Right lobe of liver (tissue), 4 donors: ENCODE measurements around the gene CYB561A3.

Experiments used
- CTCF ChIP-seq, 4 donors: fragments of 200-600 bp in 3 of 4; fragments of 450-650 bp in 1 of 4; IDR thresholded peaks; one replicate each; pipeline versions ENCODE4 v1.5.1 to v1.8.0; 2016 to 2022; ENCODE audit warnings: antibody characterized with exemption in 4 of 4, mild to moderate bottlenecking in 2 of 4
- POLR2A ChIP-seq: fragments of 450-650 bp; IDR thresholded peaks from one replicate; pipeline ENCODE4 v1.6.1; 2017; ENCODE audit warnings: antibody characterized with exemption, mild to moderate bottlenecking
- donor health status: DM: no; HTN: no; CAD: no.
- donor health status: DM: no; HTN: no; CAD: no.
- donor health status: DM: no; HTN: yes; CAD: no.

- TF ChIP-seq CTCF (IDR thresholded peaks at IDR 0.05) (no peak), POLR2A (no peak)
Observed at GRCh38 chr11:61305417-61305816, 56.3 kb downstream of the CYB561A3 start.
